H1 (cell line): ENCODE measurements around the gene ZBTB1. TPM values are rescaled to one million over a fixed set of nuclear protein-coding genes. Genes with fewer than 3 reads are reported as not detected.
A peak's percentile ranks its signal among the peaks of the same experiment; 100 is the strongest.

Experiments used
- ASH2L ChIP-seq: fragments of 200-600, 300-600 bp; sonication (generic); IDR thresholded peaks from one replicate; pipeline ENCODE4 v1.7.1; 2017; ENCODE audit warnings: low read length
- KDM5A ChIP-seq: fragments of 200-600 bp; IDR thresholded peaks from 2 replicates; pipeline ENCODE4 v1.7.1; 2012; ENCODE audit warnings: mild to moderate bottlenecking, low read length, inconsistent platforms, mixed read lengths
- TEAD4 ChIP-seq: IDR thresholded peaks from 2 replicates; pipeline ENCODE4 v1.6.1; 2012; ENCODE audit warnings: low read depth, low read length, inconsistent platforms, mixed read lengths
- polyA plus RNA-seq, 7 experiments: library from polyadenylated mRNA; depleted of rRNA in 3 of 7; stranded (reverse) in 5 of 7; unstranded in 2 of 7; fragments of >200 nt in 5 of 7; fragments of 200-250 nt in 2 of 7; gene quantifications; 1 replicate in 5 of 7; 2 replicates in 1 of 7; 4 replicates in 1 of 7; pipeline versions ENCODE4 v1.2.1 to v1.2.3, GENCODE V29; 2011 to 2013; ENCODE audit warnings: missing spikeins in 2 of 7, mixed read lengths in 2 of 7
- total RNA-seq: library from RNA; stranded (reverse); fragmentation: NEBNext Ultra II Directional; extraction: Animal tissue kit (Norgen Biotek cat#: 25700); gene quantifications from 2 replicates; pipeline ENCODE4 v1.2.1, GENCODE V29; 2021

ZBTB1 gene
- total and polyA plus RNA-seq, 2 of the 8 experiments (the other 6 are each of a cell fraction or from before 2014, with no cell fraction given), result 13.6 to 27.5 TPM

DNA sequence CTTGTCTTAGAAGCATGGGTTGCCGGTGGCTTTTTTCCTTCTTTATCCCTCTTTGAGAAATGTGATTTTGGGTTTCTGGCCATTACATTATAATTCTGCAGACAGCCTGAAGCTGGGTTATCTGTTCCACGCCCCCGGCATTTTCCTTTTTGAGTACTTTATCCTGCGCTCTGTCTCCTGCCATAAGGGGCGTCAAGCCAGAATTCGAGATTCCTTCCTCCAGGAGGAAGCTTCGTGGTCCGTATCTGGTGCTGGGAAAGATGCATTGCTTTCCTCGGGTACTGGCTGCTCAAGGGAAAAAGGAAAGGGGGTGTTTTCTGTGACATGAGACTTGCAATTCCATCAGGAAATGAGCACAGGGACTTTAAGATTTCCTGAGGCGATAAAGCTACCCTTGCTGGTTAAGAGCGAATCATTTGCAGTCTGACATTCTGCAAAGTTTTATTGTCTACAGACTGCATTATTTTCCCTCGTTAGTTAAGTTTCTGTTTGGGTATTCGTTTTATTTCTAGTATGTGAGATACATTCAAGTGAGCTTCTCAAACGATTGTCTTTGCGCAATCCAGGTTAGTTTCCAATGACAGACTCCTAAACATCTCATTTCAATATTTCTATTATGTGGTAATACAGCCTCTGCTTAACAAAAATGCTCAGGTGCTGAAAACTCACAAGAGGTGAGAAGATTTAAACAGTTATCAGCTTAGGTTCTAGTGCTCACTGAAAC lies 38.6 kb upstream of the ZBTB1 start (continued):
- TF ChIP-seq TEAD4 (peak; percentile 78; the same call in 1 of the 2 replicates), KDM5A (no peak), ASH2L (peak; percentile 67)
- TF ChIP-seq, all 59 proteins: peak for 6
